GM23338 (cell line): ENCODE results near the gene DPH5. TPM values are rescaled to one million over a fixed set of nuclear protein-coding genes. Genes with fewer than 3 reads are reported as not detected.

Experiments used
- ATAC-seq: fragments of 200-7000 bp; cut with Tn5 transposase; 3 replicates; pipeline ENCODE4 v1.9.1; 2020
- DNase-seq: peaks from one replicate; pipeline ENCODE4 v3.0.0-alpha.2; 2015; ENCODE audit warnings: low spot score
- H2AFZ ChIP-seq: fragments of 200-600 bp; sonication (generic); 2 replicates; pipeline ENCODE4 v1.8.0; 2016; ENCODE audit warnings: antibody characterized with exemption, mild to moderate bottlenecking, moderate library complexity
- H3F3A ChIP-seq: fragments of 200-600 bp; sonication (generic); replicated peaks from 2 replicates; pipeline ENCODE4 v1.8.0; 2017; ENCODE audit warnings: antibody characterized with exemption, mixed run types, low read depth
- H3K27ac ChIP-seq: fragments of 200-600 bp; sonication (generic); 2 replicates; pipeline ENCODE4 v1.6.1; 2016; ENCODE audit warnings: low read depth
- H3K27me3 ChIP-seq: fragments of 200-600 bp; sonication (generic); 2 replicates; pipeline ENCODE4 v1.8.0; 2016; ENCODE audit warnings: mild to moderate bottlenecking, mixed run types, moderate library complexity; ENCODE audit not compliant: insufficient read depth
- H3K36me3 ChIP-seq: fragments of 200-600 bp; sonication (generic); 2 replicates; pipeline ENCODE4 v1.8.0; 2016; ENCODE audit warnings: mild to moderate bottlenecking; ENCODE audit not compliant: insufficient read depth
- H3K4me1 ChIP-seq: fragments of 200-600 bp; sonication (generic); 2 replicates; pipeline ENCODE4 v1.8.0; 2016; ENCODE audit warnings: mild to moderate bottlenecking, moderate library complexity; ENCODE audit not compliant: insufficient read depth
- H3K4me2 ChIP-seq: fragments of 200-600 bp; sonication (generic); 2 replicates; pipeline ENCODE4 v1.7.1; 2017; ENCODE audit warnings: mixed run types
- H3K4me3 ChIP-seq: fragments of 200-600 bp; sonication (generic); 2 replicates; pipeline ENCODE4 v1.6.1; 2016; ENCODE audit warnings: mixed run types
- H3K79me2 ChIP-seq: fragments of 200-600 bp; sonication (generic); replicated peaks from 2 replicates; pipeline ENCODE4 v1.8.0; 2017; ENCODE audit warnings: mild to moderate bottlenecking; ENCODE audit not compliant: insufficient read depth
- H3K9me2 ChIP-seq: fragments of 200-600 bp; sonication (generic); 2 replicates; pipeline ENCODE4 v1.8.0; 2017; ENCODE audit not compliant: insufficient read depth
- H4K20me1 ChIP-seq: fragments of 200-600 bp; sonication (generic); replicated peaks from 2 replicates; pipeline ENCODE4 v1.8.0; 2017; ENCODE audit warnings: mild to moderate bottlenecking; ENCODE audit not compliant: insufficient read depth
- H3K27ac Mint-ChIP-seq: 2 replicates; pipeline ENCODE4 v1.8.0; 2020; ENCODE audit warnings: inconsistent platforms, mild to moderate bottlenecking, moderate library complexity, mixed read lengths
- H3K27me3 Mint-ChIP-seq: 3 replicates; pipeline ENCODE4 v1.8.0; 2022; ENCODE audit warnings: low read depth, mild to moderate bottlenecking, moderate library complexity, mixed read lengths, inconsistent platforms; ENCODE audit not compliant: insufficient read depth, poor library complexity
- H3K36me3 Mint-ChIP-seq: 3 replicates; pipeline ENCODE4 v1.8.0; 2021; ENCODE audit warnings: low read depth, mild to moderate bottlenecking, inconsistent platforms, moderate library complexity, mixed read lengths
- H3K4me1 Mint-ChIP-seq: 3 replicates; pipeline ENCODE4 v1.8.0; 2020; ENCODE audit warnings: mild to moderate bottlenecking, inconsistent platforms, mixed read lengths
- H3K4me3 Mint-ChIP-seq: 3 replicates; pipeline ENCODE4 v1.8.0; 2021; ENCODE audit warnings: moderate library complexity, mild to moderate bottlenecking, inconsistent platforms, mixed read lengths
- H3K9me3 Mint-ChIP-seq: 3 replicates; pipeline ENCODE4 v1.8.0; 2020; ENCODE audit warnings: moderate library complexity, mild to moderate bottlenecking, inconsistent platforms, mixed read lengths
- CREB1 ChIP-seq: fragments of 250-450 bp; sonication (Bioruptor Pico); IDR thresholded peaks from 2 replicates; pipeline ENCODE4 v1.5.0; 2020; ENCODE audit warnings: low read depth, mild to moderate bottlenecking, moderate library complexity
- CTCF ChIP-seq, 2 experiments: fragments of 200-600 bp in 1 of 2; sonication (generic) in 1 of 2; conservative IDR thresholded peaks; 2 replicates each; pipeline versions ENCODE4 v1.5.1 to v1.6.1; 2016 to 2017; ENCODE audit warnings: antibody characterized with exemption in 2 of 2, low read depth in 2 of 2, mild to moderate bottlenecking in 2 of 2, moderate library complexity in 1 of 2
- ETS1 ChIP-seq: IDR thresholded peaks from 2 replicates; pipeline ENCODE4 v1.6.1; 2016; ENCODE audit warnings: antibody characterized with exemption
- EZH2phosphoT487 ChIP-seq: fragments of 200-600 bp; sonication (generic); IDR thresholded peaks from one replicate; pipeline ENCODE4 v1.8.1; 2018; ENCODE audit warnings: antibody characterized with exemption; ENCODE audit not compliant: unreplicated experiment
- NANOG ChIP-seq: IDR thresholded peaks from 2 replicates; pipeline ENCODE4 v1.6.1; 2016; ENCODE audit warnings: antibody characterized with exemption, borderline replicate concordance
- POLR2AphosphoS5 ChIP-seq: IDR thresholded peaks from 2 replicates; pipeline ENCODE4 v1.6.1; 2016; ENCODE audit warnings: antibody characterized with exemption, low read depth
- REST ChIP-seq: IDR thresholded peaks from one replicate; pipeline ENCODE4 v1.6.1; 2018; ENCODE audit warnings: antibody characterized with exemption; ENCODE audit not compliant: unreplicated experiment
- STAT1 ChIP-seq: IDR thresholded peaks from one replicate; pipeline ENCODE4 v1.6.1; 2016; ENCODE audit warnings: antibody characterized with exemption; ENCODE audit not compliant: unreplicated experiment
- ZNF114 ChIP-seq: fragments of 250-450 bp; sonication (Bioruptor Pico); IDR thresholded peaks from 2 replicates; pipeline ENCODE4 v1.5.0; 2020; ENCODE audit warnings: mild to moderate bottlenecking, moderate library complexity
- ZNF331 ChIP-seq: fragments of 250-450 bp; sonication (Bioruptor Pico); IDR thresholded peaks from 2 replicates; pipeline ENCODE4 v1.5.0; 2020; ENCODE audit warnings: low read depth, mild to moderate bottlenecking, moderate library complexity
- polyA plus RNA-seq: library from polyadenylated mRNA; unstranded; fragments of >200 nt; fragmentation: Nextera tagmentation; extraction: Ambion mirVana; gene quantifications from 2 replicates; pipeline ENCODE4 v1.2.1, GENCODE V29; 2016
- total RNA-seq: library from RNA; depleted of rRNA; stranded (reverse); fragments of >200 nt; shearing (Covaris generic); gene quantifications from 2 replicates; pipeline ENCODE4 v1.2.3, GENCODE V29; 2014

Gene DPH5
- total and polyA plus RNA-seq, 2 experiments from 2014 or later: 50.6 to 53.5 TPM

DNA sequence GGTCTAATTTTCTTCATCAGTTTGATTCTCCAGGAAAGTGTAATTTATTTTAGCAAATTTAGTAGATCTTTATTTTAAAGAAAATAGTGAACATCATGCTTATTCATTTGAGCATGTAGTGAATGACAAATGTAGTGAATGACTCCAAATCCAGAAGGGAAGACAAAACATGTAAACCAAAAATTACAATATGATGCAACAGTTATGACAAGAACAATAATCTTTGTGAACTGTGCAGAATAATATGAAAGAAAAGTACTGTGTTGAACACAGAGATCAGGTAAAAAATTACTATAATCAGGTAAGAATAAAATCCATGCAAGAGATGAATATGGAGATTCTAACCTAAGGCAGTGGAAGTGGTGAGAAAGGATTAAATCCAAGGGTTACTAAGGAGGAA is 30.0 kb upstream of the DPH5 start:
- no peaks in the 10 kb centered on the region for H3K27me3 ChIP-seq
- H3K4me2 ChIP-seq: no peak overlapping the region
- no peaks in the 10 kb centered on the region for H3K36me3 ChIP-seq
- Mint-ChIP-seq H3K36me3 (no peaks in the 10 kb centered on the region), H3K4me1 (no peaks in the 10 kb centered on the region), H3K27me3 (no peaks in the 10 kb centered on the region), H3K4me3 (no peak overlapping the region), H3K27ac (no peak overlapping the region), H3K9me3 (no peaks in the 10 kb centered on the region)
- DNase-seq (no peak), ATAC-seq (no peak)
- H3K4me1 ChIP-seq: no peaks in the 10 kb centered on the region
- no peaks in the 10 kb centered on the region for H4K20me1 ChIP-seq
- H3K79me2 ChIP-seq: no peaks in the 10 kb centered on the region
- H3K9me2 ChIP-seq: no peaks in the 10 kb centered on the region
- H3K4me3 ChIP-seq: no peak overlapping the region
- no peak overlapping the region for H3K27ac ChIP-seq
- no peak overlapping the region for H2AFZ ChIP-seq
- no peaks in the 10 kb centered on the region for H3F3A ChIP-seq
- TF ChIP-seq ETS1 (no peak), ZNF331 (CRISPR knock-in tag) (no peak), STAT1 (no peak), POLR2AphosphoS5 (no peak), REST (no peak), CTCF (conservative IDR thresholded peaks at IDR 0.05; ENCODE audit: low read depth in 2 of 2) (no peak), ZNF114 (CRISPR knock-in tag) (no peak), EZH2phosphoT487 (no peak), CREB1 (CRISPR knock-in tag) (no peak), NANOG (no peak)
